LNCaP clone FGC (cell line): ENCODE data around the gene PLPP6.

Experiments used
- DNase-seq: peaks from one replicate; pipeline ENCODE4 v3.0.0-alpha.2; 2011; ENCODE audit warnings: low read depth
- H3K4me3 ChIP-seq: 2 replicates; pipeline ENCODE4 v1.5.1; 2011; ENCODE audit warnings: mild to moderate bottlenecking, low read depth, low read length, control low read depth
- TF ChIP-seq, protein P1 (sequence below): IDR thresholded peaks from 2 replicates; pipeline ENCODE4 v1.5.1; 2012; ENCODE audit warnings: mild to moderate bottlenecking; ENCODE audit not compliant: control insufficient read depth, insufficient read depth; ENCODE audit errors: extremely low read depth

Gene PLPP6

GRCh38 chr9:4662108-4662988, at the start of gene PLPP6:
TSS of gene PLPP6 (plus strand) at chr9:4662294. CDS start at chr9:4662376, 82 bp downstream.
- H3K4me3 ChIP-seq = peak within 1 kb of the TSS; percentile 71
- TF ChIP-seq, protein P1, sequence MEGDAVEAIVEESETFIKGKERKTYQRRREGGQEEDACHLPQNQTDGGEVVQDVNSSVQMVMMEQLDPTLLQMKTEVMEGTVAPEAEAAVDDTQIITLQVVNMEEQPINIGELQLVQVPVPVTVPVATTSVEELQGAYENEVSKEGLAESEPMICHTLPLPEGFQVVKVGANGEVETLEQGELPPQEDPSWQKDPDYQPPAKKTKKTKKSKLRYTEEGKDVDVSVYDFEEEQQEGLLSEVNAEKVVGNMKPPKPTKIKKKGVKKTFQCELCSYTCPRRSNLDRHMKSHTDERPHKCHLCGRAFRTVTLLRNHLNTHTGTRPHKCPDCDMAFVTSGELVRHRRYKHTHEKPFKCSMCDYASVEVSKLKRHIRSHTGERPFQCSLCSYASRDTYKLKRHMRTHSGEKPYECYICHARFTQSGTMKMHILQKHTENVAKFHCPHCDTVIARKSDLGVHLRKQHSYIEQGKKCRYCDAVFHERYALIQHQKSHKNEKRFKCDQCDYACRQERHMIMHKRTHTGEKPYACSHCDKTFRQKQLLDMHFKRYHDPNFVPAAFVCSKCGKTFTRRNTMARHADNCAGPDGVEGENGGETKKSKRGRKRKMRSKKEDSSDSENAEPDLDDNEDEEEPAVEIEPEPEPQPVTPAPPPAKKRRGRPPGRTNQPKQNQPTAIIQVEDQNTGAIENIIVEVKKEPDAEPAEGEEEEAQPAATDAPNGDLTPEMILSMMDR = peak; percentile 88
- peak; percentile 81 for DNase-seq

DNA sequence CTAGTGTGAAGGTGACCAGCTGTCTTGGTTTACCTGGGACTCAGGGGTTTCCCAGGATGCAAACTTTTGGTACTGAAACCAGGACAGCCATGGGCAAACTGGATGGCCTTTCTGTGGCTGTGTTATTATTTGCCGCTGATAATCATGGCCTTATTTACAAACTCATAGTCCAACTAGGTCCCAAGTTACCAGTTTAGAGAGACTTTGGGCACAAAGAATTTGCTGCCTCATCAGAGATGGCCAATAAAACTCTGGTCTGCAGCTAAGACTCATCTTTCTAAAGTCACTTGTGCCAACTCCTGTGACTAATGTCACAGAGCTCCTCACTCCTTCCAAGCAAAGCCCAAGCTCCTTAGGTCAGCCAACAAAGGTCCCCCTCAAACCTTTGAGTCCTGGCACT, 47.5 kb upstream of the PLPP6 start:
- DNase-seq = no peak
- no peak overlapping the region for H3K4me3 ChIP-seq
- TF ChIP-seq, protein P1 = no peak

DNA sequence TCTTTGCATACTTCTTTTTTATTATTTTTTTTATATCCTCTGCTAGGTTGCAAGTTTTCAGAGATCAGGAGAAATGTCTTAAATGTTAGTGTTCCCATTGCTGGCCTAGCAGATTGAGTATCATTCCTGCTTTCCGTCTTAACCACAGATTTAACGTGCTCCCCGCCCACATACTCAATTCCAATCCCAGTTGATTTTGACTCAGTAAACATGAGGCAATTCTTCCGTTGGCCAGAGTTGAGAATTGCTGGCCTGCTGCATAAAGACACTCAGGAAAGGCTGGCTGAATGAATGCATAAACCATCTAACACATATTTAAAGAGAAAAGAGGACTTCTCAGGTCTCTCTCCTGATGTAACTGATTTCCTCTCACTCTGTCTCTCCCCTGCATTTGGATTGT, 46.8 kb upstream of the PLPP6 start:
- TF ChIP-seq, protein P1 = no peak
- no peak overlapping the region for H3K4me3 ChIP-seq
- no peak for DNase-seq

DNA sequence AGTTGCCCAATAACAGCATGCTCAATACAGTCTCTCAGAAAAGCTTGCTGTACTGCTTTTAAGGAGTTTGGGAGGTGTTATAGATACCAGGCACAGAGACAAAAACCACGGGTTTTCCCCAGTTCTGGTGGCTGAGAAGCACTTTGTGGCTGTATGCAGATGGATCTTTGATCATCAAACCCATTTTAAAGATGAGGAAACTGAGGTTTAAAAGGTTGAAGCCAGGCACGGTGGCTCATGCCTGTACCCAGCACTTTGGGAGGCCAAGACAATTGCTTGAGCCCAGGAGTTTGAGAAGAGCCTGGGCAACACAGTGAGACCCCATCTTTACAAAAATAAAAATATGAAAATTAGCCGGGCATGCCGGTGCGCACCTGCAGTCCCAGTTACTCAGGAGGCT, 46.3 kb upstream of the PLPP6 start:
- H3K4me3 ChIP-seq = no peak overlapping the region
- TF ChIP-seq, protein P1 = no peak
- DNase-seq = no peak

DNA sequence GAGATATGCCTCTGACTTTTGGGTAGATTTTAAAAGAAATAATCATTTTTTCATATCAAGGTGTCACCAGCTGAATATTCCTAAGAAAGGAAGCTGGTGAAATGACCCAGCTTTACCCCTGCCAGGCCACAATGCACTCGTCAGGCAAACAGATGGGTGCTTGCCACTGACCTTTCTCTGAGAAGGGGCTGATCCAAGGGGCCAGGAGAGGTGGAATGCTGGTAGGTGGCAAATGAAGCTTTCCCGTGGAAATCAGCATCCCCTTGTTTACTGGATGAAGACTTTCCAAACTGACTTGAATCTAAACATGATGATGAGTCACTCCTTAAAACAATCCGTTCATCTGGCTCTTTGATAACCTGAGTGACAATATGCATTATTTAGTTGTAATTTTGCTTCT, 44.3 kb upstream of the PLPP6 start:
- no peak for DNase-seq
- TF ChIP-seq, protein P1 = no peak

DNA sequence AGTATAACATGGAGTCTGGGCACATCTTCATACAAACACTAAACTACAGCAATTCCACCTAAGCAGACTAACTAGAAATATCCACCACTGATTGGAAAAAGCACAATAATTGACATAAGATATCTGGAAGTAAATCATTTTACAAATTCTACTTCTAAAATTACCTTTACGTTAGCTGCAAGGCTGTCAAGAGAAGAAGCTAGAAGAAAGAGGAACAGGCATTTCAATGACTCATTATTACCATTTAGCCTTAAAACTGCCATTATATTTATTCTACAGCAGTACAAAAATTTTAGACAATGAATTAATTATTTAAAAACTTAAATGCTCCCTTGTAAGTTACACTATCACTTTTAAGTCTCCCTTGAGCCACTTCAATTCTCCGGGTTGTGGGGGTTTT, 43.4 kb upstream of the PLPP6 start:
- H3K4me3 ChIP-seq = no peak overlapping the region
- TF ChIP-seq, protein P1 = no peak
- no peak for DNase-seq

More for the DNA sequence above, 44.3 kb upstream of the PLPP6 start:
- no peak overlapping the region for H3K4me3 ChIP-seq
